ENCODE results near the gene DOCK9. TPM values are rescaled to one million over a fixed set of nuclear protein-coding genes. Genes with fewer than 3 reads are reported as not detected.

DOCK9 gene
- total and polyA plus RNA-seq, 2 donors (not counting 1 experiment from before 2014, with no cell fraction given) = 18.5 to 28.0 TPM

DNA sequence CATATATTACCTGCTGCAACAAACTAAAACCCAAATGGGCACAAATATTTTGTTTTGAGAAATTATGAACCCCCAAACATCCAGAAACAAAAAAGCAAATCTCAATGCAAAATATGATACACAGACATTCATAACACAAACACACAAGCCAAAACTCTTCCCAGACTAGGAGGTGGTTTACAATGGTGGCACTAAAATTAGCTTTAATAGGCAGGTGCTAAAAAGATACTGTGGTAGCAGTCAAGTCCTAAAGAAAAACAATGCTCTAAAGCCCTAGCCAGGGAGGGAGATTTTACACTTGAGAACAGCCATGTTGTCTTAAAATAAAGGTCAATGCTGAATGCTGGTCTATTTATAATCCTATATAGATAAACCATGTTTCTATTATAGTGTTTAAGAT lies 65.0 kb downstream of the DOCK9 start:
- no peak overlapping the region for H3K9ac ChIP-seq (ENCODE audit: low read length)
- H3K4me3 ChIP-seq (ENCODE audit: control extremely low read depth in 1 of 5, extremely low read depth in 1 of 5, insufficient read depth in 1 of 5, low read depth in 2 of 5, low read length in 4 of 5) = no peak overlapping the region
- ATAC-seq (ENCODE audit: low read depth) (no peak), DNase-seq (no peak)
- H3K4me3 Mint-ChIP-seq = no peak overlapping the region
- intact Hi-C loops (cut with micrococcal nuclease) = no loop called here
- TF ChIP-seq CTCF (IDR thresholded peaks at IDR 0.05) (no peak), EZH2 (IDR thresholded peaks at IDR 0.05; ENCODE audit: borderline replicate concordance, insufficient read depth, low read depth, low read length, poor library complexity, severe bottlenecking) (no peak)
- H3K4me1 ChIP-seq (ENCODE audit: control insufficient read depth in 2 of 2, insufficient read depth in 2 of 2, low read length in 2 of 2) = no peaks in the 10 kb centered on the region
- peaks cover 5% of the 10 kb centered on the region for H3K4me1 Mint-ChIP-seq
- no peak overlapping the region for H3K27ac ChIP-seq (ENCODE audit: low read length in 2 of 2)
- H3K27me3 ChIP-seq (replicated peaks in 1 of 4; ENCODE audit: control extremely low read depth in 1 of 4, control insufficient read depth in 3 of 4, insufficient read depth in 4 of 4, low read length in 3 of 4) = no peaks in the 10 kb centered on the region
- H3K4me2 ChIP-seq (replicated peaks; ENCODE audit: low read depth, low read length, poor library complexity, severe bottlenecking) = no peak overlapping the region
- no peaks in the 10 kb centered on the region for H3K36me3 ChIP-seq (replicated peaks in 1 of 2; ENCODE audit: control extremely low read depth in 1 of 2, control insufficient read depth in 1 of 2, extremely low read depth in 1 of 2, insufficient read depth in 2 of 2, low read length in 1 of 2)
- ChIA-PET CTCF (no interaction called here), POLR2A (no interaction called here)
- H3K9me3 Mint-ChIP-seq (ENCODE audit: insufficient read depth) = no peaks in the 10 kb centered on the region
- no peak overlapping the region for H2AFZ ChIP-seq (ENCODE audit: insufficient read depth, low read depth, low read length, poor library complexity, severe bottlenecking)
- no peak overlapping the region for H3K27ac Mint-ChIP-seq
- no peaks in the 10 kb centered on the region for H3K79me2 ChIP-seq (ENCODE audit: control insufficient read depth, insufficient read depth, low read length)
- H4K20me1 ChIP-seq (ENCODE audit: control insufficient read depth, insufficient read depth, low read length, poor library complexity, severe bottlenecking) = no peaks in the 10 kb centered on the region
- H3K9me3 ChIP-seq (ENCODE audit: control extremely low read depth in 1 of 3, control insufficient read depth in 2 of 3, insufficient read depth in 1 of 3, low read length in 2 of 3) = no peaks in the 10 kb centered on the region
- no peaks in the 10 kb centered on the region for H3K27me3 Mint-ChIP-seq

DNA sequence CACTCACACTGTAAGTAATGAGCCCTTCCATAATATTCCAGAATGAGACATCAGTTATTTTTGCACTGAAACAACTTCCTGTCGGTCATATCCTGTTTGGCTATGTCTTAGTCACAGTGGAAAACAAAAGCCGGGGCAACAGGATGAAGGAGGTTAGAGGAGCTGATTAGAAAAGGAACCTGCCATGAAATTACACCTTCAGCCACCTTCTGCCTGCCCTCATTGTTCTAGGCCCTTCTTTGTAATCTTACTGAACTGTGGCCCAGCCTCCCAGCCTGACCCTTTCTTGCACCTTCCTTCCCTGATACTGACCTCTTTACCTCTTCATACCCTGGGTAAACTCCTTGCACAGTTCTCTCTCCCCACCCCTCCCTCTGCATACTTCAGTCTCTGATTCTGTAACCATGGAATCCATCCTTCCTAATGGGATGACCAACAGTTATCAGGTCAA lies 67.3 kb downstream of the DOCK9 start:
- intact Hi-C loops (cut with micrococcal nuclease) = no loop called here
- H3K9ac ChIP-seq (ENCODE audit: low read length) = no peak overlapping the region
- no CpG with 5 or more reads among the region's 2 CpGs for WGBS (ENCODE audit: insufficient coverage)
- H3K4me3 ChIP-seq (ENCODE audit: control extremely low read depth in 1 of 5, extremely low read depth in 1 of 5, insufficient read depth in 1 of 5, low read depth in 2 of 5, low read length in 4 of 5) = no peak overlapping the region
- H3K4me1 ChIP-seq (ENCODE audit: control insufficient read depth in 2 of 2, insufficient read depth in 2 of 2, low read length in 2 of 2) = no peaks in the 10 kb centered on the region
- H3K36me3 ChIP-seq (replicated peaks in 1 of 2; ENCODE audit: control extremely low read depth in 1 of 2, control insufficient read depth in 1 of 2, extremely low read depth in 1 of 2, insufficient read depth in 2 of 2, low read length in 1 of 2) = no peaks in the 10 kb centered on the region
- no peak overlapping the region for H3K27ac ChIP-seq (ENCODE audit: low read length in 2 of 2)
- no peaks in the 10 kb centered on the region for H4K20me1 ChIP-seq (ENCODE audit: control insufficient read depth, insufficient read depth, low read length, poor library complexity, severe bottlenecking)
- Mint-ChIP-seq H3K4me3 (no peak overlapping the region), H3K4me1 (peaks cover 5% of the 10 kb centered on the region), H3K9me3 (ENCODE audit: insufficient read depth) (no peaks in the 10 kb centered on the region), H3K27ac (no peak overlapping the region), H3K27me3 (no peaks in the 10 kb centered on the region)
- no peak overlapping the region for H2AFZ ChIP-seq (ENCODE audit: insufficient read depth, low read depth, low read length, poor library complexity, severe bottlenecking)
- POLR2A ChIA-PET = no interaction called here
- no peaks in the 10 kb centered on the region for H3K9me3 ChIP-seq (ENCODE audit: control extremely low read depth in 1 of 3, control insufficient read depth in 2 of 3, insufficient read depth in 1 of 3, low read length in 2 of 3)
- H3K27me3 ChIP-seq (replicated peaks in 1 of 4; ENCODE audit: control extremely low read depth in 1 of 4, control insufficient read depth in 3 of 4, insufficient read depth in 4 of 4, low read length in 3 of 4) = no peaks in the 10 kb centered on the region
- CTCF ChIA-PET = no interaction called here
- TF ChIP-seq EZH2 (IDR thresholded peaks at IDR 0.05; ENCODE audit: borderline replicate concordance, insufficient read depth, low read depth, low read length, poor library complexity, severe bottlenecking) = no peak
- TF ChIP-seq CTCF (IDR thresholded peaks at IDR 0.05) = no peak
- no peak for DNase-seq
- no peak for ATAC-seq (ENCODE audit: low read depth)
- H3K79me2 ChIP-seq (ENCODE audit: control insufficient read depth, insufficient read depth, low read length) = no peaks in the 10 kb centered on the region
- H3K4me2 ChIP-seq (replicated peaks; ENCODE audit: low read depth, low read length, poor library complexity, severe bottlenecking) = no peak overlapping the region
